Right ventricle myocardium superior (tissue), 1 donor: ENCODE results near the gene HS3ST4. TPM values are rescaled to one million over a fixed set of nuclear protein-coding genes. Genes with fewer than 3 reads are reported as not detected.

Experiments used
- ATAC-seq: fragments of 200-7000 bp; cut with Tn5 transposase; one replicate; pipeline ENCODE4 v1.9.1; 2020; ENCODE audit warnings: mild to moderate bottlenecking; ENCODE audit not compliant: poor library complexity
- DNase-seq: peaks from one replicate; pipeline ENCODE4 v3.0.0-alpha.2; 2020
- intact Hi-C: fragments of 100-400 bp; cut with DNase I; formaldehyde crosslinking; loops from one replicate; pipeline ENCODE4 v1.11.2; 2022
- total RNA-seq: library from RNA; stranded (reverse); fragmentation: NEBNext Ultra II Directional; extraction: Animal tissue kit (Norgen Biotek cat#: 25700); gene quantifications from one replicate; pipeline ENCODE4 v1.2.1, GENCODE V29; 2021
- donor health status: DM: no; HTN: yes; CAD: no; lungs with severe emphysema.

HS3ST4 gene
- total RNA-seq, 1 donor from 2014 or later: not detected

DNA sequence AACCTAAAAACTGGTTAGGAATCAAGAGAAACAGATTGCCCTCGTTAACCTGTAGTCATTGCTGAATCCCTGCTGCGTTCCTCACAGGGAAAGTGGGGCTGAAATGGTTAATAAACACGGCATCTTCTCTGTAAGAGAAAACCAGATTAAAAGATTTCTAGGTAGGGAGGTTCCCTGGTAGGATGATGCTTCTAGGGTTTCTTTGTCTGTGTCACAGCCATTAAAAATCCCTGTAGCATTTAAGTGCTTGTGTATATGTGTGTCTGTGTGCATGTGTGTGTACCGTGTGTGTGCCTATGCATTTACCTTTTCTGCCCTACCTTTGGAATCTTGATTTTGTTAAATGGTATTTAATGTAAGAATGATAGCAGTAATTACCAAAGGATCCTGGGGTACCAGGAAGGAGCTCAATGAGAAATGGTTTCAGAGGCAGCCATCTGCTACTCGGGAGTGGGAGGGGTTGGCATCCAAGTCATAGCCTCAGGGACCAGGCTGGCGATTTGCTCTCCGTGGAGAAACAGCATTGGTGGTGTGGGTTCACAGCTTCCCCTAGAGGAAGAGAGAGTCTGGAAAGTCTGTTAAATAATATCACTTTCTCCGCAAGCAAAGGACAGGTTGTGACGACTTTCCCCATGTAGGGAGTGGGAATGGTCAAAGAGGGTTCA is 177.1 kb downstream of the HS3ST4 start:
- no peak for DNase-seq
- no peak for ATAC-seq
- intact Hi-C loops: no loop called here

GRCh38 chr16:25872369-25873070 is 180.8 kb downstream of the HS3ST4 start:
- intact Hi-C loops: no loop called here
- no peak for ATAC-seq

DNA sequence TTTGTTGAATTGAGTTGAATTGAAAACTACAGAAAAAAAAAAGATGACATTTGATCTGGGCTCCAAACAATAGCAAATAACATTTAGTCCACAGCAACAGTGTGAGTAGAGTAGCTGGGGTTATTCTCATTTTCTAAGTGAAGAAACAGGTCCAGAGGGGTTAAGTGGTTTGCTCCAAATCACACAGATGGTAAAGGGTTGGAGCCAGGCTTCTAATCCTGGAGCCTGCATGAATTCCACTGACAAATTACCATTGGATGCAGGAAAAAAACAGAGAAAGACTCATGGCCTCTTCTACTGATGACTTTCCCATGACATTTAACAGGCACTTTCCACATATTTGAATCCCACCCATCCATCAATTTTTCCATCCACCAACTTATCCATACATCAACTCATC is 182.4 kb downstream of the HS3ST4 start:
- no peak for DNase-seq
- intact Hi-C loops: no loop called here

More at GRCh38 chr16:25872369-25873070, 180.8 kb downstream of the HS3ST4 start:
- DNase-seq: no peak

GRCh38 chr16:25875956-25876598 is 184.3 kb downstream of the HS3ST4 start:
- ATAC-seq: no peak
- intact Hi-C loops: no loop called here
- no peak for DNase-seq

More for the DNA sequence above, 182.4 kb downstream of the HS3ST4 start:
- no peak for ATAC-seq

- ATAC-seq (no peak), DNase-seq (no peak)
- intact Hi-C loops: no loop called here
Measured at GRCh38 chr16:25877103-25877502, 185.3 kb downstream of the HS3ST4 start.

DNA sequence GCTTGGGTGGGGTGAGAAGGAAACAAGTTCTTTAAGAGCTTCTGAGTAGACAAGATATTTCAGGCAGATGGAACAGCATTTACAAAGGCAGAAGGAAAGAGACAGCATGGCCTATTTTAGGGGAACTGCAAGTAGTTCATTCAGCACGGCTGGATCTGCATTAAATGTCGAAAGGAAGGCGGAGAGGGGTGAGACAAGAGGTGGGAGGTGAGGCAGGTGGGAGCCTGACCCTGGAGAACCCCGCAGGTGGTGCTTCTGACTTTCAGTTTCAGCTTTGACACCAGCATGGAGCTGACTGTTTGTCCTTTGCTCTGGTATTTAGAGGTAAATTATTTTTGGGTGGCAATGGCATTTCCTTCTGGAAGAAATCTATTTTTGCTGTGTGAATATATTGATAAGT is 194.8 kb downstream of the HS3ST4 start:
- DNase-seq: no peak
- ATAC-seq: no peak
- intact Hi-C loops: no loop called here

DNA sequence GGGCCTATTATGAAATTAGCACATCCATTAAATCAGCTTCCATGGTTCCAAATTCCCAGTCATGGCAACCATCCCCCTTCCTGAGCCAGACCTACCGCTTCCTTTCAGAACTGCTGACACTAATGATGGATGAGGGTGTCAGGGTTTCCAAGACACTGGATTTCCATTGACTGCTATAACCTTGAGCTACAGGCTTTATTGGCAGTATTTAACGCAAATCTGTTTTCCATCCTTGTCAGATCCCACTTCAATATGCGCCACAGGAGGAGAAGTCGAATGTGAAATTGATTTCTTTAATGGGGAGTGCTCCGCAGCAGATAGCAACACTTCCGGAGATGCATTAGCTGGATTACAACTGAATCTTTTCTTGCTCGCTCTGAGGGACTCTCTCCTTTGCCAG is 197.1 kb downstream of the HS3ST4 start:
- ATAC-seq: no peak
- no peak for DNase-seq
- intact Hi-C loops: no loop called here

DNA sequence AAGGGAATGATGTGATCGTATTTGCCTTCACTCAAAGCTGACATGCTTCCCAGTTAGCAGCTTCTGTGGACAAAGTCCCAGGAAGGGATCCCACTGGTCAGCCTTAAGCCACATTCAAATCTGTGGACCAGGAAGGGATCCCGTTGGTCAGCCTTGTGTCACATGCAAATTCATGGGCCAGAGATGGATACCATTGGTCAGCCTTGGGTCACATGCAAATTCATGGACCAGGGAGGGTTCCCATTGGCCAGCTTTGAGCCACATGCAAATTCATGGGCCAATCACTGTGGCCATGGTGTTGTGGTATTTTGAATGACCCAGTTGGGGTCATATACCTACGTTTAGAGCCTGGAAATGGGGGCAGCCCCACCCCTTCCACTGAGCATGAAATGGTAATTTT is 201.6 kb downstream of the HS3ST4 start:
- intact Hi-C loops: no loop called here
- no peak for ATAC-seq
- DNase-seq: no peak

GRCh38 chr16:25894093-25894492 is 202.3 kb downstream of the HS3ST4 start:
- no peak for ATAC-seq
- DNase-seq: no peak
- intact Hi-C loops: no loop called here

DNA sequence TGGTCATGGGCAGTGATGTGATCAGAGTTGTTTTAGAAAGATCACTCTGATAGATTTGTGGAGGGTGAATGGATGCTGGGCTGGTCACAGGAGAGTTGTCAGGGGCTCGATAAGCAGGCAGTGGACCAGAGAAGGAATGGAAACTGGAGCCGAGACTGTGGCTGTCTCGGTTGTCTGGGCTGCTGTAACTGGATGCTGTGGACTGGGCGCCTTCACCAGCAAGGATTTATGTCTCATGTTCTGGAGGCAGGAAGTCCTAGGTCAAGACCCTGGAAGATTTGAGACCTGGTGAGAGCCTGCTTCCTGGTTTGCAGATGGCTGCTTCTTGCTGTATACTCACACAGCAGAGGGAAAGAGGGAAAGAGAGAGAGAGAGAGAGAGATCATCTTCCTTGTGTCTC is 203.6 kb downstream of the HS3ST4 start:
- intact Hi-C loops: no loop called here
- DNase-seq (no peak), ATAC-seq (no peak)

- ATAC-seq (no peak), DNase-seq (no peak)
- intact Hi-C loops: no loop called here
Measured at GRCh38 chr16:25896411-25896810, 204.7 kb downstream of the HS3ST4 start.

- DNase-seq (no peak), ATAC-seq (no peak)
- intact Hi-C loops: no loop called here
Measured at GRCh38 chr16:25897702-25898101, 205.9 kb downstream of the HS3ST4 start.

DNA sequence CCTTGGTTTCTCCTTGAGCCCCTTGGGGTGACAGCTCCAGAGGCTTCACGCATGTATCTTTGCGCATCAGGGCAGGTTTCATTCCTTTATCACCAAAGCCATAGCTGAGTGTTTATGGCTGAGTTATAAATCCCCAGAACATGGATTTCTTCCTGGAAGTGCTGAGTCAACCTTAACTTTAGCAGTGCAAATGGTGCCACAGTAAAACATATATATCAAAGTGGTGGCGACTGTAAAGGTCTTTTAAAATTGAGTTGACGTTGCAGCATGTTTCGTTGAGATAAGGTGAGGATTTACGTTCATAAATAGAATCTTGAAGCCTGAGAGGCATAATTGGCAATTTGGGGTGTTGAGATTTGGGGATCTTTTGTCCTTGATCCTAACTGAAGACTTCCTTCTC is 214.1 kb downstream of the HS3ST4 start:
- no peak for ATAC-seq
- intact Hi-C loops: no loop called here
- no peak for DNase-seq

DNA sequence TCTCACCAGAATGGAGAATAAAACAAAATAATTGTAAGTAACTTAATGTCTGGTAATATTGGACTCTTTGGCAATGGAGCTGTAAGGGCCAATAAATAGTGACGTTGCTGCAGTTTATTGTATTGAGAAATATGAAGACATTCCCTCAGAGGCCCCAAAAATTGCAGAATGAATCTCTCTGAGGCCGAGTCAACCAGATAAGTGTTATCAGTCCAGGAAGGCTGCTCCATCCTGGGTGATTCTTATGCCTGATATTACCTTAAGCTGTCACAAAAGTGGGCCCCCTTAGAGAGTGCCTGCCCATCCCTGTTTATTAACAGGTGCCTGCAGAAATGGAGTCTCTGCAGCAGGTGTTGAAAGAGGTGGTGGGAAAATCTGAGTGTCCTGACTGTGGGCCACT is 219.2 kb downstream of the HS3ST4 start:
- intact Hi-C loops: no loop called here
- DNase-seq: no peak

DNA sequence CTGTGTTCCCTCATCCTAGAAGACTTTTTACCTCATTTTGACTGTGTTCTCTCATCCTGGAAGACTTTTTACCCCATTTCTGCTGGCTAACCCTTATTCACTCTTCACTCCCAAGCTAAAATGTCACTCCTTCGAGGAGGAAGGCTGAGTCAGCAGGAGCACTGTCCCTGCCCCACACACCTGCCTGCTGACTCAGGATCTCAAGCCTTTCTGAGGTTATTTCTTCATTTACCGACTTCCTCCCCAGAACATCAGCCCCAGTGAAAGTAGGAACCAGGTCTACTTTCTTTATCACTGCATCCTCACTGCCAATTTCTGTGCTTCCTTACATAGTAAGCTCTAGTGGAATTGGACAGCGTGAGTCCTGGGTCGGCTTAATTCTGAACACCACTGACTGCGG is 220.6 kb downstream of the HS3ST4 start:
- no peak for ATAC-seq
- no peak for DNase-seq
- intact Hi-C loops: no loop called here

More for the DNA sequence above, 219.2 kb downstream of the HS3ST4 start:
- no peak for ATAC-seq

- no peak for DNase-seq
- no peak for ATAC-seq
- intact Hi-C loops: no loop called here
Measured at GRCh38 chr16:25914357-25914962, 222.7 kb downstream of the HS3ST4 start.

DNA sequence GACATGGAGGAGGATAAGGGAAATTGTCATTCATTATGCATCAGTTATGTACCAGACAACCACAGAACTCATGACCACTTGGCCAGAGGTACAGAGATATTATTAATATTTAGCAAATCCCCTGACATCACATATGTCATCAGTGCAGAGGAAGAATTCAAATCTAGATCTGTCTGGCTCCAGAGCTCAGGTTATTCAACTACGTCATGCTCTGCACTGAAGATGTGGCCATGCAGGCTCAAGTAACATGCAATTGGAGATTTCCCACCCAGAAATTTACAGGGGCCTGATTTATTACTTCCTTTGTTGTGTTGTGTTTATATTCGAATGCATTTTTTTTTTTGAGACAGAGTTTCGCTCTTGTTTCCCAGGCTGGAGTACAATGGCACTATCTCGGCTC is 224.3 kb downstream of the HS3ST4 start:
- intact Hi-C loops: no loop called here
- ATAC-seq: no peak

GRCh38 chr16:25922438-25922837 is 230.7 kb downstream of the HS3ST4 start:
- intact Hi-C loops: no loop called here
- no peak for ATAC-seq
- DNase-seq: no peak

More for the DNA sequence above, 224.3 kb downstream of the HS3ST4 start:
- DNase-seq: no peak

- DNase-seq (no peak), ATAC-seq (no peak)
- intact Hi-C loops: no loop called here
Measured at GRCh38 chr16:25925421-25925820, 233.7 kb downstream of the HS3ST4 start.
